AG04450 (cell line): ENCODE results near the gene ADI1. TPM values are rescaled to one million over a fixed set of nuclear protein-coding genes. Genes with fewer than 3 reads are reported as not detected.

Experiments
- CTCF ChIA-PET: fragments of 300-600, 350-600 bp; formaldehyde crosslinking; extraction: SDS; loops from one replicate; lab custom pipeline; 2022; ENCODE audit warnings: antibody characterized with exemption, inconsistent platforms; lab: Charles Lee
- POLR2A ChIA-PET: fragments of 350-600 bp; formaldehyde crosslinking; extraction: SDS; loops from one replicate; lab custom pipeline; 2021; ENCODE audit warnings: antibody characterized with exemption, inconsistent platforms; lab: Yijun Ruan, JAX
- DNase-seq: peaks from one replicate; pipeline ENCODE4 v3.0.0-alpha.2; 2011; ENCODE audit warnings: low read depth, low spot score
- H3K27ac ChIP-seq: one replicate; pipeline ENCODE4 v1.5.1; 2012; ENCODE audit warnings: low read depth, low read length, control low read depth
- H3K27me3 ChIP-seq: one replicate; pipeline ENCODE4 v1.6.0; 2012; ENCODE audit warnings: low read length; ENCODE audit not compliant: control insufficient read depth, insufficient read depth
- H3K4me3 ChIP-seq: 2 replicates; pipeline ENCODE4 v1.5.1; 2011; ENCODE audit warnings: mild to moderate bottlenecking, low read depth, low read length, control low read depth
- H3K9me3 ChIP-seq: 2 replicates; pipeline ENCODE4 v1.5.1; 2012; ENCODE audit warnings: low read length; ENCODE audit not compliant: control insufficient read depth, insufficient read depth
- polyA plus RNA-seq: library from polyadenylated mRNA; depleted of rRNA; stranded (reverse); fragments of >200 nt; gene quantifications from 2 replicates; pipeline ENCODE4 v1.2.3, GENCODE V29; 2011
- TF ChIP-seq, protein P1 (sequence below): IDR thresholded peaks from 2 replicates; pipeline ENCODE4 v1.5.1; 2011; ENCODE audit warnings: low read depth, low read length, control low read depth, inconsistent platforms

Gene ADI1
- polyA plus RNA-seq, 1 experiment, result 71.4 TPM

DNA sequence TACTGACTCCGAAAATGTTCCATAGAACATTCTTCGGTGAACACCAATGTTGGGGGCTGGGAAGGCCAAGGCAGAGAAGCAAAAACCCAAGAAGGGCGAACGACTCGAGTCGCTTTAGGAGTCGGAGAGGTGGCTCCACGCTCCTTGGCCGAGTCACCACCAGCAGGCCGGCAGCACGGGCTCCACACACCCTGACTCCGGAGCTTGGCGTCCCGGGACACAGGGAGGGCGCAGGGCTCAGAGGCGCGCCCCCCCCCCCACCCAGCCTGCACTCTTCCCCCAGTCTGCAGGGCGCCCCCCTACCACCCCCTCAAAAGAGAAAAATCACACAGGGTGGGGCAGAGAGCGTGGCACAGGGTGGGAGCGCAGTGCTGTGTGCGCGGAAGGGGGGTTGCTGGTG lies 7.5 kb upstream of the ADI1 start:
- H3K27me3 ChIP-seq, result no peaks in the 10 kb centered on the region
- TF ChIP-seq, protein P1, sequence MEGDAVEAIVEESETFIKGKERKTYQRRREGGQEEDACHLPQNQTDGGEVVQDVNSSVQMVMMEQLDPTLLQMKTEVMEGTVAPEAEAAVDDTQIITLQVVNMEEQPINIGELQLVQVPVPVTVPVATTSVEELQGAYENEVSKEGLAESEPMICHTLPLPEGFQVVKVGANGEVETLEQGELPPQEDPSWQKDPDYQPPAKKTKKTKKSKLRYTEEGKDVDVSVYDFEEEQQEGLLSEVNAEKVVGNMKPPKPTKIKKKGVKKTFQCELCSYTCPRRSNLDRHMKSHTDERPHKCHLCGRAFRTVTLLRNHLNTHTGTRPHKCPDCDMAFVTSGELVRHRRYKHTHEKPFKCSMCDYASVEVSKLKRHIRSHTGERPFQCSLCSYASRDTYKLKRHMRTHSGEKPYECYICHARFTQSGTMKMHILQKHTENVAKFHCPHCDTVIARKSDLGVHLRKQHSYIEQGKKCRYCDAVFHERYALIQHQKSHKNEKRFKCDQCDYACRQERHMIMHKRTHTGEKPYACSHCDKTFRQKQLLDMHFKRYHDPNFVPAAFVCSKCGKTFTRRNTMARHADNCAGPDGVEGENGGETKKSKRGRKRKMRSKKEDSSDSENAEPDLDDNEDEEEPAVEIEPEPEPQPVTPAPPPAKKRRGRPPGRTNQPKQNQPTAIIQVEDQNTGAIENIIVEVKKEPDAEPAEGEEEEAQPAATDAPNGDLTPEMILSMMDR, result no peak
- peaks cover 4% of the 10 kb centered on the region; the same call in 1 of the 2 replicates for H3K9me3 ChIP-seq
- POLR2A ChIA-PET, result no interaction called here
- CTCF ChIA-PET, result no interaction called here
- no peak overlapping the region for H3K27ac ChIP-seq
- H3K4me3 ChIP-seq, result no peak overlapping the region
- no peak for DNase-seq

DNA sequence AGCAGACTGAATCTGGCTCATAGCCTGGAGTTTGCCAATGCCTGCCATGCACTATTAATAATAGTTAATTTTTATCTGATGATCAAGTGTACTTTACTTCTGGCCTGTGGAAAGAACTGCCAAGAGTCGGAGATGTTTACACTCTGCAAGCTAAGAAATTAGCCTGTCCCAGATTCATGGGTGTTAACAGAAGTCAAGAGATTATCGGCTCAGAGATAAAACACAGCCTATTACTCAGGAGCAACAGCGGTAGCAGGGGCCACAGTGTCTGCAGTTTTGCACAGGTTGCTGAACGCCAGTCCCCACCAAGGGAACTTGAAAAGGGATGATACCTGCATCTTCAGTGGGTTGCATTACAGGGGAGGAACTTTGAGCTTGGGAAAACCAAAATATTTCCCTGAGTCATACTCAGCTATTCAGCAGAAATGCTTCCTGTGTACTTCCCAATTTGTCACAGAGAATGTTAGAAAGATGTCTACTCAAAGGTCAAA lies 4.3 kb upstream of the ADI1 start:
- Histone ChIP-seq H3K27me3 (no peaks in the 10 kb centered on the region), H3K27ac (peak overlapping the region; percentile 47), H3K4me3 (no peak overlapping the region), H3K9me3 (peaks cover 4% of the 10 kb centered on the region; the same call in 1 of the 2 replicates)
- TF ChIP-seq, protein P1, result no peak
- ChIA-PET POLR2A (interaction anchor here (0.9 to 1.6 kb wide), 3 partner anchors 13 to 146 kb away, joined by 3 to 8 read pairs (median 3); partner anchors contain the start of genes EIPR1 and RNASEH1), CTCF (interaction anchor here (0.6 to 1.1 kb wide), 4 partner anchors 12 to 134 kb away, joined by 3 to 6 read pairs (median 3); no protein-coding TSS in a partner anchor)
- DNase-seq, result no peak

DNA sequence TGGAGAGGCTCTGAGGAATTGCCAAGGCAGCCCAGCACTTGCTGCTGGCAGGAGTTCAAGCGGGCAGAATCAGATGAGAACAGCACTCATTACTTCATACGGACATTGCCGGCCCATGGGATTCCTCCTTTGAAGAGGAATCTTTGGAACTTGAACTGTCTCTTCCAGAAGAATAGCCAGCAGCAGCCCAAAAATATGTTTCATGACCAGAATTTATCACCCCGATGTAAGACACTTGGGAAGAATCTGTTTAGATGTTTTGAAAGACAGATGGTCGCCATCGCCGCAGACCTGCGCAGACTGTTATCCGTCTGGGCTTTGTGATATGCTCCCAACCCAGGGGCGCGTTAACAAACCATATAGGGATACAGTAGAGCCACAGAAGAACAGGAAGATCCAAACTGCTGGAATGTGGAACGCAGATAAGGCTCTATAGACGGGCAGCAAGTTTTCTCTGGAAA lies 3.7 kb upstream of the ADI1 start:
- peak overlapping the region; percentile 47 for H3K27ac ChIP-seq
- ChIA-PET POLR2A (no interaction called here), CTCF (interaction anchor here (0.6 kb wide), 1 partner anchor 114 kb away, joined by 3 read pairs; no protein-coding TSS in a partner anchor)
- TF ChIP-seq, protein P1, result no peak
- DNase-seq, result no peak
- peak overlapping the region; percentile 14; the same call in 1 of the 2 replicates for H3K4me3 ChIP-seq
- no peaks in the 10 kb centered on the region; the same call in 1 of the 2 replicates for H3K9me3 ChIP-seq
- no peaks in the 10 kb centered on the region for H3K27me3 ChIP-seq

DNA sequence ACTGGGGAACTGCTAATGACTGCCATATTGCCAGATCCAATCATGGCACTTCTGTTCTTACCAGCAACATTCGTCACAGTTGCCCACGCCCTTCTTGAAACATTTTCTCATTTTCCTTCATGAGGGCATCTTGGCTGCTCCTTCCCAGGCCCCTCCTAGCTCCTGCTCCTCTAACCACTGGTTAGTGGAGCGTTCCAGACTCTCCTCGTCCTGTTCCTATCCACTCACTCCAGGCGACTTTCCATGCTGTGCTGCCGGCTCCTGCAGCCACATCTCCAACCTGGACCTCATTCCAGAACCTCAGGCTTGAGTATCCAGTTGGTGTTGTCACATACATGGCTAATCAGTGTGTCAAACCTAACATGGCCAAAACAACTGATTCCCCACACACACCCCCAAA lies 1.3 kb upstream of the ADI1 start:
- POLR2A ChIA-PET, result interaction anchor here (0.8 to 1.2 kb wide), 2 partner anchors 22 to 38 kb away, joined by 4 read pairs; partner anchors contain the start of gene RNASEH1
- CTCF ChIA-PET, result no interaction called here

More for the DNA sequence above, 1.3 kb upstream of the ADI1 start:
- no peak overlapping the region for H3K27ac ChIP-seq
- H3K27me3 ChIP-seq, result no peaks in the 10 kb centered on the region
- no peak overlapping the region for H3K4me3 ChIP-seq
- TF ChIP-seq, protein P1, result no peak
- DNase-seq, result no peak
- no peaks in the 10 kb centered on the region; the same call in 1 of the 2 replicates for H3K9me3 ChIP-seq
